Uterus (tissue), 4 donors: Measurements from ENCODE around the gene RASA3. TPM values are rescaled to one million over a fixed set of nuclear protein-coding genes. Genes with fewer than 3 reads are reported as not detected.

Experiments used
- DNase-seq, 2 donors: peaks; one replicate each; pipeline ENCODE4 v3.0.0-alpha.2; 2019 to 2020
- H3K27ac ChIP-seq, 2 donors: fragments of 200-600 bp; sonication (generic); 1 replicate in 1 of 2; 2 replicates in 1 of 2; pipeline ENCODE4 v1.5.1; 2016 to 2018
- H3K27me3 ChIP-seq, 2 donors: fragments of 200-600 bp; sonication (generic); one replicate each; pipeline ENCODE4 v1.5.1; 2018 to 2019; ENCODE audit warnings: control low read depth in 1 of 2
- H3K36me3 ChIP-seq, 2 donors: fragments of 200-600 bp; sonication (generic); one replicate each; pipeline ENCODE4 v1.5.1; 2019; ENCODE audit warnings: control low read depth in 1 of 2
- H3K4me1 ChIP-seq, 2 donors: fragments of 200-600 bp; sonication (generic); one replicate each; pipeline ENCODE4 v1.5.1; 2018 to 2019; ENCODE audit warnings: control low read depth in 1 of 2
- H3K4me3 ChIP-seq, 2 donors: fragments of 200-600 bp; sonication (generic); 1 replicate in 1 of 2; 2 replicates in 1 of 2; pipeline ENCODE4 v1.5.1; 2018 to 2019; ENCODE audit warnings: mild to moderate bottlenecking in 1 of 2
- H3K9me3 ChIP-seq, 2 donors: fragments of 200-600 bp; sonication (generic); one replicate each; pipeline ENCODE4 v1.5.1; 2019; ENCODE audit warnings: control low read depth in 1 of 2
- CTCF ChIP-seq, 4 experiments: fragments of 200-600 bp in 2 of 4; fragments of 450-650 bp in 2 of 4; sonication (generic) in 2 of 4; IDR thresholded peaks; one replicate each; pipeline ENCODE4 v1.5.1; 2016 to 2019; ENCODE audit warnings: antibody characterized with exemption in 4 of 4, mild to moderate bottlenecking in 2 of 4, moderate library complexity in 1 of 4
- POLR2A ChIP-seq, 2 donors: fragments of 450-650 bp; IDR thresholded peaks; one replicate each; pipeline ENCODE4 v1.6.1; 2016; ENCODE audit warnings: antibody characterized with exemption in 2 of 2, mild to moderate bottlenecking in 1 of 2, moderate library complexity in 1 of 2
- intact Hi-C: fragments of 100-400 bp; cut with DNase I; formaldehyde crosslinking; loops from one replicate; pipeline ENCODE4 v1.15.1; 2023; ENCODE audit warnings: low total_unique reads
- total RNA-seq, 4 donors: library from RNA; depleted of rRNA in 3 of 4; stranded (reverse); fragments of >200 nt in 3 of 4; gene quantifications; one replicate each; pipeline versions ENCODE4 v1.1.0 to v1.2.4, GENCODE V29; 2014 to 2023
- donor health status: DM: yes; HTN: yes; CAD: no.

Gene RASA3
- total RNA-seq, 4 donors from 2014 or later: 8.5 to 31.6 (median 17.2) TPM

GRCh38 chr13:114019367-114019766 lies 113.1 kb downstream of the RASA3 start:
- Histone ChIP-seq H3K36me3 (no peaks in the 10 kb centered on the region), H3K27ac (no peak overlapping the region), H3K4me3 (no peak overlapping the region), H3K27me3 (no peaks in the 10 kb centered on the region), H3K9me3 (no peaks in the 10 kb centered on the region), H3K4me1 (no peaks in the 10 kb centered on the region)
- no peak for DNase-seq
- intact Hi-C loops: no loop called here
- TF ChIP-seq POLR2A (IDR thresholded peaks at IDR 0.05) (no peak), CTCF (IDR thresholded peaks at IDR 0.05) (no peak)

- DNase-seq: no peak
- H3K27me3 ChIP-seq: no peaks in the 10 kb centered on the region
- no peak overlapping the region for H3K27ac ChIP-seq
- H3K4me1 ChIP-seq: no peaks in the 10 kb centered on the region
- H3K4me3 ChIP-seq: no peak overlapping the region
- intact Hi-C loops: no loop called here
- TF ChIP-seq CTCF (IDR thresholded peaks at IDR 0.05): no peak
- no peak for TF ChIP-seq POLR2A (IDR thresholded peaks at IDR 0.05)
- no peaks in the 10 kb centered on the region for H3K36me3 ChIP-seq
- no peaks in the 10 kb centered on the region for H3K9me3 ChIP-seq
Observed at GRCh38 chr13:114018461-114019055, 113.9 kb downstream of the RASA3 start.

GRCh38 chr13:114017966-114018365 lies 114.5 kb downstream of the RASA3 start:
- DNase-seq: no peak
- Histone ChIP-seq H3K36me3 (no peaks in the 10 kb centered on the region), H3K27ac (no peak overlapping the region), H3K4me1 (no peaks in the 10 kb centered on the region), H3K27me3 (no peaks in the 10 kb centered on the region), H3K4me3 (no peak overlapping the region), H3K9me3 (no peaks in the 10 kb centered on the region)
- TF ChIP-seq POLR2A (IDR thresholded peaks at IDR 0.05): no peak
- no peak for TF ChIP-seq CTCF (IDR thresholded peaks at IDR 0.05)
- intact Hi-C loops: no loop called here

GRCh38 chr13:114017028-114017630 lies 115.3 kb downstream of the RASA3 start:
- intact Hi-C loops: no loop called here
- H3K27me3 ChIP-seq: no peaks in the 10 kb centered on the region
- DNase-seq: no peak

More at GRCh38 chr13:114017028-114017630, 115.3 kb downstream of the RASA3 start:
- H3K27ac ChIP-seq: no peak overlapping the region
- no peaks in the 10 kb centered on the region for H3K36me3 ChIP-seq
- no peak overlapping the region for H3K4me3 ChIP-seq
- H3K9me3 ChIP-seq: no peaks in the 10 kb centered on the region
- no peaks in the 10 kb centered on the region for H3K4me1 ChIP-seq
- TF ChIP-seq POLR2A (IDR thresholded peaks at IDR 0.05) (no peak), CTCF (IDR thresholded peaks at IDR 0.05) (no peak)
